IMR-90 (cell line): ENCODE data around the gene KRT32. TPM values are rescaled to one million over a fixed set of nuclear protein-coding genes. Genes with fewer than 3 reads are reported as not detected.

Experiments used
- ATAC-seq: fragments of 200-7000 bp; cut with Tn5 transposase; 2 replicates; pipeline ENCODE4 v1.9.1; 2020; ENCODE audit warnings: low read depth, mild to moderate bottlenecking, moderate library complexity
- BruUV-seq: library from RNA; stranded (reverse); fragments of 400-500 nt; replicated peaks from 2 replicates; lab custom pipeline; 2021; lab: Mats Ljungman, UMichigan
- CTCF ChIA-PET: fragments of 300-600 bp; formaldehyde crosslinking; extraction: SDS; loops from one replicate; lab custom pipeline; 2021; ENCODE audit warnings: antibody characterized with exemption; lab: Yijun Ruan, JAX
- POLR2A ChIA-PET: fragments of 300-600 bp; sonication (Branson Sonifier 250); formaldehyde crosslinking; loops from one replicate; lab custom pipeline; 2022; ENCODE audit warnings: antibody characterized with exemption; ENCODE audit not compliant: unreplicated experiment; lab: Charles Lee
- DNase-seq: peaks from one replicate; pipeline ENCODE4 v3.0.0; 2013
- H2AFZ ChIP-seq: replicated peaks from 2 replicates; pipeline ENCODE3; 2013; ENCODE audit warnings: low read length, mild to moderate bottlenecking; ENCODE audit not compliant: poor library complexity
- H2AK5ac ChIP-seq: 2 replicates; pipeline ENCODE4 v1.6.1; 2013; ENCODE audit warnings: low read depth, low read length, inconsistent platforms
- H2AK9ac ChIP-seq: replicated peaks from 2 replicates; pipeline ENCODE3; 2013; ENCODE audit warnings: mild to moderate bottlenecking, low read depth, low read length, moderate library complexity; ENCODE audit not compliant: poor library complexity
- H2BK120ac ChIP-seq: 2 replicates; pipeline ENCODE4 v1.6.1; 2013; ENCODE audit warnings: low read depth, low read length, inconsistent platforms
- H2BK15ac ChIP-seq: 3 replicates; pipeline ENCODE4 v1.6.1; 2013; ENCODE audit warnings: low read depth, low read length, inconsistent platforms
- H2BK20ac ChIP-seq: 2 replicates; pipeline ENCODE4 v1.6.1; 2013; ENCODE audit warnings: low read depth, mild to moderate bottlenecking, inconsistent platforms, low read length, moderate library complexity
- H2BK5ac ChIP-seq: 2 replicates; pipeline ENCODE4 v1.6.1; 2013; ENCODE audit warnings: mild to moderate bottlenecking, low read depth, low read length, inconsistent platforms; ENCODE audit not compliant: poor library complexity, severe bottlenecking
- H3K14ac ChIP-seq: replicated peaks from 2 replicates; pipeline ENCODE4 v1.6.1; 2013; ENCODE audit warnings: low read depth, low read length, inconsistent platforms
- H3K18ac ChIP-seq: 2 replicates; pipeline ENCODE4 v1.6.1; 2013; ENCODE audit warnings: low read depth, low read length, control low read depth
- H3K23ac ChIP-seq: 2 replicates; pipeline ENCODE4 v1.6.1; 2013; ENCODE audit warnings: low read depth, low read length, inconsistent platforms
- H3K27ac ChIP-seq: 2 replicates; pipeline ENCODE4 v1.5.1; 2013; ENCODE audit warnings: mild to moderate bottlenecking, control low read depth, low read length; ENCODE audit not compliant: insufficient read depth
- H3K27me3 ChIP-seq: 2 replicates; pipeline ENCODE4 v1.6.1; 2013; ENCODE audit warnings: low read length; ENCODE audit not compliant: control insufficient read depth, insufficient read depth
- H3K36me3 ChIP-seq: 2 replicates; pipeline ENCODE4 v1.6.1; 2013; ENCODE audit warnings: low read length, mixed read lengths; ENCODE audit not compliant: control insufficient read depth, insufficient read depth
- H3K4ac ChIP-seq: 2 replicates; pipeline ENCODE4 v1.6.1; 2013; ENCODE audit warnings: low read depth, low read length, inconsistent platforms
- H3K4me1 ChIP-seq: 2 replicates; pipeline ENCODE4 v1.6.1; 2013; ENCODE audit warnings: low read length, mixed read lengths; ENCODE audit not compliant: control insufficient read depth, insufficient read depth
- H3K4me2 ChIP-seq: 2 replicates; pipeline ENCODE4 v1.6.1; 2013; ENCODE audit warnings: low read depth, mild to moderate bottlenecking, control low read depth, low read length, moderate library complexity
- H3K4me3 ChIP-seq: 2 replicates; pipeline ENCODE4 v1.5.1; 2013; ENCODE audit warnings: low read depth, mild to moderate bottlenecking, control low read depth, low read length, moderate library complexity; ENCODE audit not compliant: insufficient read depth
- H3K56ac ChIP-seq: 2 replicates; pipeline ENCODE4 v1.6.1; 2013; ENCODE audit warnings: low read length, inconsistent platforms; ENCODE audit not compliant: insufficient read depth; ENCODE audit errors: extremely low read depth
- H3K79me1 ChIP-seq, 2 experiments: 2 replicates each; pipeline ENCODE4 v1.6.1; 2013; ENCODE audit warnings: low read length in 2 of 2, inconsistent platforms in 1 of 2, low read depth in 1 of 2
- H3K9ac ChIP-seq: 2 replicates; pipeline ENCODE4 v1.6.1; 2013; ENCODE audit warnings: low read depth, low read length, control low read depth
- H3K9me1 ChIP-seq: 2 replicates; pipeline ENCODE4 v1.6.1; 2013; ENCODE audit warnings: low read length, inconsistent platforms; ENCODE audit not compliant: insufficient read depth
- H3K9me3 ChIP-seq: 2 replicates; pipeline ENCODE4 v1.6.1; 2013; ENCODE audit warnings: low read length; ENCODE audit not compliant: control insufficient read depth, insufficient read depth
- H4K20me1 ChIP-seq: 2 replicates; pipeline ENCODE4 v1.6.1; 2013; ENCODE audit warnings: low read length, inconsistent platforms; ENCODE audit not compliant: insufficient read depth
- H4K5ac ChIP-seq: 2 replicates; pipeline ENCODE4 v1.6.1; 2013; ENCODE audit warnings: mild to moderate bottlenecking, low read depth, low read length, control low read depth
- H4K8ac ChIP-seq, 2 experiments: 2 replicates each; pipeline ENCODE4 v1.6.1; 2013; ENCODE audit warnings: low read depth in 2 of 2, low read length in 2 of 2, control low read depth in 1 of 2, inconsistent platforms in 1 of 2
- H4K91ac ChIP-seq: 2 replicates; pipeline ENCODE4 v1.6.1; 2013; ENCODE audit warnings: low read depth, low read length, inconsistent platforms; ENCODE audit not compliant: insufficient read depth
- BHLHE40 ChIP-seq: fragments of 150-350 bp; IDR thresholded peaks from 2 replicates; pipeline ENCODE4 v1.6.1; 2016; ENCODE audit warnings: mild to moderate bottlenecking, low read depth, low read length
- CEBPB ChIP-seq: IDR thresholded peaks from 2 replicates; pipeline ENCODE4 v1.6.1; 2012; ENCODE audit warnings: low read depth, low read length, improper control_type of control experiment
- CHD1 ChIP-seq: IDR thresholded peaks from 2 replicates; pipeline ENCODE4 v1.6.1; 2012; ENCODE audit warnings: low read depth, low read length, improper control_type of control experiment
- FOS ChIP-seq: fragments of 150-350 bp; IDR thresholded peaks from 2 replicates; pipeline ENCODE4 v1.6.1; 2016; ENCODE audit warnings: low read depth, low read length
- MAFK ChIP-seq: IDR thresholded peaks from 2 replicates; pipeline ENCODE4 v1.6.1; 2012; ENCODE audit warnings: low read depth, low read length, improper control_type of control experiment
- MAZ ChIP-seq: IDR thresholded peaks from 2 replicates; pipeline ENCODE4 v1.6.1; 2012; ENCODE audit warnings: low read depth, mild to moderate bottlenecking, low read length, improper control_type of control experiment, moderate library complexity, borderline replicate concordance
- MXI1 ChIP-seq: IDR thresholded peaks from 2 replicates; pipeline ENCODE4 v1.6.1; 2012; ENCODE audit warnings: low read depth, mild to moderate bottlenecking, low read length, moderate library complexity, borderline replicate concordance
- NFE2L2 ChIP-seq: fragments of 150-350 bp; IDR thresholded peaks from 2 replicates; pipeline ENCODE4 v1.6.1; 2016; ENCODE audit warnings: low read depth, mild to moderate bottlenecking, low read length
- POLR2A ChIP-seq: IDR thresholded peaks from 2 replicates; pipeline ENCODE4 v1.6.1; 2012; ENCODE audit warnings: mild to moderate bottlenecking, low read depth, low read length
- RAD21 ChIP-seq: IDR thresholded peaks from 2 replicates; pipeline ENCODE4 v1.6.1; 2012; ENCODE audit warnings: low read length, improper control_type of control experiment
- RCOR1 ChIP-seq: IDR thresholded peaks from 2 replicates; pipeline ENCODE4 v1.6.1; 2012; ENCODE audit warnings: mild to moderate bottlenecking, low read length, improper control_type of control experiment; ENCODE audit not compliant: insufficient replicate concordance
- RFX5 ChIP-seq: IDR thresholded peaks from 2 replicates; pipeline ENCODE4 v1.8.0; 2012; ENCODE audit warnings: low read depth, mild to moderate bottlenecking, low read length, moderate library complexity
- SMC3 ChIP-seq: fragments of 150-350 bp; IDR thresholded peaks from 2 replicates; pipeline ENCODE4 v1.6.1; 2016; ENCODE audit warnings: low read depth, mild to moderate bottlenecking, antibody characterized with exemption, low read length, moderate library complexity
- WGBS, 2 experiments: methylation state at CpG; one replicate each; pipeline versions ENCODE4 v1.1.5 to v1.1.7; 2013; ENCODE audit warnings: missing lambda C conversion rate in 2 of 2; ENCODE audit not compliant: insufficient read length in 1 of 2; ENCODE audit errors: extremely low coverage in 2 of 2; 5-methylcytosine and 5-hydroxymethylcytosine counted together
- dilution Hi-C: fragments of 300-500 bp; cut with HindIII; formaldehyde crosslinking; loops from one replicate; pipeline ENCODE4 v1.14.3; 2018; ENCODE audit warnings: low sequenced_read_pairs; ENCODE audit not compliant: unreplicated experiment
- in situ Hi-C: fragments of 300-500 bp; cut with MboI; formaldehyde crosslinking; loops from 3 replicates; pipeline ENCODE4 v1.14.3; 2019; ENCODE audit warnings: low sequenced_read_pairs, inconsistent platforms, mixed read lengths
- intact Hi-C: fragments of 100-400 bp; cut with micrococcal nuclease; formaldehyde crosslinking; loops from 2 replicates; pipeline ENCODE4 v1.10.0; 2022
- polyA plus RNA-seq, 3 experiments: library from polyadenylated mRNA; depleted of rRNA; stranded (reverse); fragments of >200 nt; gene quantifications; 2 replicates each; pipeline ENCODE4 v1.2.3, GENCODE V29; 2012; ENCODE audit warnings: low replicate concordance in 1 of 3
- total RNA-seq: library from RNA; depleted of rRNA; stranded (reverse); fragments of >200 nt; gene quantifications from 2 replicates; pipeline ENCODE4 v1.2.3, GENCODE V29; 2012
- TF ChIP-seq, protein P1 (sequence below): fragments of 150-350 bp; IDR thresholded peaks from 2 replicates; pipeline ENCODE4 v1.6.1; 2016; ENCODE audit warnings: low read depth, mild to moderate bottlenecking, low read length, moderate library complexity, borderline replicate concordance
- TF ChIP-seq, protein P2 (sequence below): conservative IDR thresholded peaks from 2 replicates; pipeline ENCODE4 v1.5.1; 2012; ENCODE audit warnings: mild to moderate bottlenecking, low read depth, low read length, improper control_type of control experiment
- TF ChIP-seq, protein P3 (sequence below): fragments of 150-350 bp; IDR thresholded peaks from 2 replicates; pipeline ENCODE4 v1.6.1; 2017; ENCODE audit warnings: mild to moderate bottlenecking, antibody characterized with exemption, low read length, low read depth

The KRT32 gene
- total and polyA plus RNA-seq, 2 of the 4 experiments (the other 2 are of a cell fraction), result 0.09 TPM; not detected in 1

DNA sequence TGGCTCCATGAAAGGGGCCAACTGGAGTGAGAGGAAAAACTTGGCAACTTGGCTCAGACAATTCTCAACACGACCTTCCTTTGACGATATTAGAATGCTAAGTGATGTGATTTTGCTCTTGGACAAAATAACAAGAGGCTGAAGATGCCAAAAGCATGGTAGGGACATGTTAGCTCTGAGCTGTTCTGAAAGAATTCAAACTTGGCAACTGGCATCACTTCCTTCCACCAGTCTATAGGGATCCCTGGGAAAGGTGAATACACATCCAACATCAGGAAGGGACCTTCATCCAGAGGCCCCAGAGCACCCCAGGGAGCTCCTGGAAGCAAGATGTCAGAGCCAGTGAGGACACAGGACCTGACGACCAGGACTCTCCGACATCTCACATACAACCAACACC lies 47.1 kb downstream of the KRT32 start:
- dilution Hi-C loops, result no loop called here
- POLR2A ChIA-PET, result no interaction called here
- DNase-seq, result peak; percentile 26

More for the DNA sequence above, 47.1 kb downstream of the KRT32 start:
- Histone ChIP-seq H2BK5ac (no peak overlapping the region), H3K79me1 (no peaks in the 10 kb centered on the region), H2BK15ac (peak overlapping the region; percentile 89; the same call in 2 of the 3 replicates), H2AFZ (no peak overlapping the region), H4K20me1 (no peaks in the 10 kb centered on the region), H3K9me1 (peaks cover 26% of the 10 kb centered on the region), H2AK9ac (peak overlapping the region; percentile 0), H3K4ac (peak overlapping the region; percentile 63; the same call in 1 of the 2 replicates), H2BK120ac (peak overlapping the region; percentile 79), H3K9me3 (no peaks in the 10 kb centered on the region), H3K4me2 (no peak overlapping the region), H3K56ac (no peak overlapping the region), H3K14ac (peak overlapping the region; percentile 32; the same call in 1 of the 2 replicates), H3K27me3 (no peaks in the 10 kb centered on the region), H3K36me3 (no peaks in the 10 kb centered on the region), H3K4me3 (no peak overlapping the region), H3K4me1 (peaks cover 31% of the 10 kb centered on the region), H3K18ac (peak overlapping the region; percentile 16; the same call in 1 of the 2 replicates), H4K8ac (peak overlapping the region; percentile 9 to 26; a peak in 2 of 4 replicates), H3K27ac (no peak overlapping the region), H3K9ac (no peak overlapping the region), H2AK5ac (peak overlapping the region; percentile 88), H4K5ac (peak overlapping the region; percentile 2; the same call in 1 of the 2 replicates), H4K91ac (peak overlapping the region; percentile 53; the same call in 1 of the 2 replicates), H2BK20ac (peak overlapping the region; percentile 93), H3K23ac (no peak overlapping the region)
- intact Hi-C loops, result no loop called here
- no TSS peak for BruUV-seq
- in situ Hi-C loops, result no loop called here
- WGBS, 2 experiments, result no CpG with 5 or more reads among the region's 4 CpGs
- CTCF ChIA-PET, result no interaction called here
- TF ChIP-seq, protein P1, sequence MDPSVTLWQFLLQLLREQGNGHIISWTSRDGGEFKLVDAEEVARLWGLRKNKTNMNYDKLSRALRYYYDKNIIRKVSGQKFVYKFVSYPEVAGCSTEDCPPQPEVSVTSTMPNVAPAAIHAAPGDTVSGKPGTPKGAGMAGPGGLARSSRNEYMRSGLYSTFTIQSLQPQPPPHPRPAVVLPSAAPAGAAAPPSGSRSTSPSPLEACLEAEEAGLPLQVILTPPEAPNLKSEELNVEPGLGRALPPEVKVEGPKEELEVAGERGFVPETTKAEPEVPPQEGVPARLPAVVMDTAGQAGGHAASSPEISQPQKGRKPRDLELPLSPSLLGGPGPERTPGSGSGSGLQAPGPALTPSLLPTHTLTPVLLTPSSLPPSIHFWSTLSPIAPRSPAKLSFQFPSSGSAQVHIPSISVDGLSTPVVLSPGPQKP, result no peak
- TF ChIP-seq MXI1 (no peak), MAFK (no peak), CHD1 (no peak), RFX5 (no peak), RCOR1 (no peak), NFE2L2 (no peak), BHLHE40 (no peak), POLR2A (no peak), RAD21 (no peak), SMC3 (no peak), MAZ (no peak), FOS (no peak), CEBPB (no peak)
- TF ChIP-seq, protein P2, sequence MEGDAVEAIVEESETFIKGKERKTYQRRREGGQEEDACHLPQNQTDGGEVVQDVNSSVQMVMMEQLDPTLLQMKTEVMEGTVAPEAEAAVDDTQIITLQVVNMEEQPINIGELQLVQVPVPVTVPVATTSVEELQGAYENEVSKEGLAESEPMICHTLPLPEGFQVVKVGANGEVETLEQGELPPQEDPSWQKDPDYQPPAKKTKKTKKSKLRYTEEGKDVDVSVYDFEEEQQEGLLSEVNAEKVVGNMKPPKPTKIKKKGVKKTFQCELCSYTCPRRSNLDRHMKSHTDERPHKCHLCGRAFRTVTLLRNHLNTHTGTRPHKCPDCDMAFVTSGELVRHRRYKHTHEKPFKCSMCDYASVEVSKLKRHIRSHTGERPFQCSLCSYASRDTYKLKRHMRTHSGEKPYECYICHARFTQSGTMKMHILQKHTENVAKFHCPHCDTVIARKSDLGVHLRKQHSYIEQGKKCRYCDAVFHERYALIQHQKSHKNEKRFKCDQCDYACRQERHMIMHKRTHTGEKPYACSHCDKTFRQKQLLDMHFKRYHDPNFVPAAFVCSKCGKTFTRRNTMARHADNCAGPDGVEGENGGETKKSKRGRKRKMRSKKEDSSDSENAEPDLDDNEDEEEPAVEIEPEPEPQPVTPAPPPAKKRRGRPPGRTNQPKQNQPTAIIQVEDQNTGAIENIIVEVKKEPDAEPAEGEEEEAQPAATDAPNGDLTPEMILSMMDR, result no peak
- TF ChIP-seq, protein P3, sequence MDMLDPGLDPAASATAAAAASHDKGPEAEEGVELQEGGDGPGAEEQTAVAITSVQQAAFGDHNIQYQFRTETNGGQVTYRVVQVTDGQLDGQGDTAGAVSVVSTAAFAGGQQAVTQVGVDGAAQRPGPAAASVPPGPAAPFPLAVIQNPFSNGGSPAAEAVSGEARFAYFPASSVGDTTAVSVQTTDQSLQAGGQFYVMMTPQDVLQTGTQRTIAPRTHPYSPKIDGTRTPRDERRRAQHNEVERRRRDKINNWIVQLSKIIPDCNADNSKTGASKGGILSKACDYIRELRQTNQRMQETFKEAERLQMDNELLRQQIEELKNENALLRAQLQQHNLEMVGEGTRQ, result no peak
- ATAC-seq, result no peak
